CD4-positive, alpha-beta T cell (primary cell): ENCODE measurements around the gene DNAAF1. TPM values are rescaled to one million over a fixed set of nuclear protein-coding genes. Genes with fewer than 3 reads are reported as not detected.

Experiments used
- ATAC-seq: fragments of 200-7000 bp; cut with Tn5 transposase; one replicate; pipeline ENCODE4 v1.10.0; 2022; ENCODE audit warnings: mild to moderate bottlenecking; ENCODE audit not compliant: poor library complexity
- CTCF ChIA-PET: fragments of 350-600 bp; sonication (Branson Sonifier 250); formaldehyde crosslinking; loops from one replicate; lab custom pipeline; 2021; ENCODE audit warnings: antibody characterized with exemption, inconsistent platforms; lab: Charles Lee
- POLR2A ChIA-PET: fragments of 350-600 bp; sonication (Branson Sonifier 250); formaldehyde crosslinking; loops from one replicate; lab custom pipeline; 2021; ENCODE audit warnings: antibody characterized with exemption, inconsistent platforms; lab: Charles Lee
- DNase-seq, 14 experiments: peaks; one replicate each; pipeline ENCODE4 v3.0.0-alpha.2; 2013 to 2020; ENCODE audit warnings: mixed read lengths in 2 of 14
- H3K27ac ChIP-seq, 2 donors: one replicate each; pipeline versions ENCODE4 v1.5.1 to v1.7.0; 2013; ENCODE audit warnings: low read length in 2 of 2, low read depth in 1 of 2, mild to moderate bottlenecking in 1 of 2
- H3K27me3 ChIP-seq, 2 experiments: 1 replicate in 1 of 2; 2 replicates in 1 of 2; pipeline versions ENCODE4 v1.6.1 to v1.7.0; 2013; ENCODE audit warnings: low read length in 2 of 2, control low read depth in 1 of 2, mild to moderate bottlenecking in 1 of 2, moderate library complexity in 1 of 2; ENCODE audit not compliant: insufficient read depth in 2 of 2, control insufficient read depth in 1 of 2
- H3K36me3 ChIP-seq: one replicate; pipeline ENCODE4 v1.6.1; 2013; ENCODE audit warnings: low read length, control low read depth; ENCODE audit not compliant: insufficient read depth
- H3K4me1 ChIP-seq: one replicate; pipeline ENCODE4 v1.6.1; 2013; ENCODE audit warnings: low read length, control low read depth; ENCODE audit not compliant: insufficient read depth
- H3K4me3 ChIP-seq: one replicate; pipeline ENCODE4 v1.5.1; 2013; ENCODE audit warnings: mild to moderate bottlenecking, low read length, moderate library complexity
- H3K9me3 ChIP-seq, 2 experiments: 1 replicate in 1 of 2; 2 replicates in 1 of 2; pipeline versions ENCODE4 v1.6.1 to v1.7.0; 2013; ENCODE audit warnings: low read length in 2 of 2, mild to moderate bottlenecking in 2 of 2, control low read depth in 1 of 2, moderate library complexity in 1 of 2; ENCODE audit not compliant: control insufficient read depth in 1 of 2, insufficient read depth in 1 of 2
- H3K27ac Mint-ChIP-seq: one replicate; pipeline ENCODE4 v1.8.0; 2020; ENCODE audit warnings: mixed read lengths
- H3K27me3 Mint-ChIP-seq: one replicate; pipeline ENCODE4 v1.8.0; 2021; ENCODE audit warnings: mixed read lengths
- H3K36me3 Mint-ChIP-seq: one replicate; pipeline ENCODE4 v1.8.0; 2021; ENCODE audit warnings: low read depth, mixed read lengths
- H3K4me1 Mint-ChIP-seq: one replicate; pipeline ENCODE4 v1.8.0; 2021; ENCODE audit warnings: low read depth, mixed read lengths
- H3K4me3 Mint-ChIP-seq: one replicate; pipeline ENCODE4 v1.8.0; 2020; ENCODE audit warnings: mild to moderate bottlenecking, mixed read lengths
- H3K9me3 Mint-ChIP-seq: one replicate; pipeline ENCODE4 v1.8.0; 2020; ENCODE audit warnings: mixed read lengths
- CTCF ChIP-seq: fragments of 200-600 bp; IDR thresholded peaks from one replicate; pipeline ENCODE4 v1.8.0; 2022; ENCODE audit warnings: antibody characterized with exemption, mild to moderate bottlenecking
- intact Hi-C, 2 experiments: fragments of 100-400 bp; cut with DNase I in 1 of 2; cut with micrococcal nuclease in 1 of 2; formaldehyde crosslinking; loops; one replicate each; pipeline versions ENCODE4 v1.15.1 to v1.9.0; 2023 to 2025; cut with DNase I, micrococcal nuclease
- total RNA-seq, 174 experiments: library from RNA in 2 of 174; stranded (reverse) in 2 of 174; gene quantifications; one replicate each; pipeline ENCODE4 v1.2.3 and lab custom pipeline; 2021 to 2026

The DNAAF1 gene
- total RNA-seq, 2 experiments from 2014 or later: not detected

DNA sequence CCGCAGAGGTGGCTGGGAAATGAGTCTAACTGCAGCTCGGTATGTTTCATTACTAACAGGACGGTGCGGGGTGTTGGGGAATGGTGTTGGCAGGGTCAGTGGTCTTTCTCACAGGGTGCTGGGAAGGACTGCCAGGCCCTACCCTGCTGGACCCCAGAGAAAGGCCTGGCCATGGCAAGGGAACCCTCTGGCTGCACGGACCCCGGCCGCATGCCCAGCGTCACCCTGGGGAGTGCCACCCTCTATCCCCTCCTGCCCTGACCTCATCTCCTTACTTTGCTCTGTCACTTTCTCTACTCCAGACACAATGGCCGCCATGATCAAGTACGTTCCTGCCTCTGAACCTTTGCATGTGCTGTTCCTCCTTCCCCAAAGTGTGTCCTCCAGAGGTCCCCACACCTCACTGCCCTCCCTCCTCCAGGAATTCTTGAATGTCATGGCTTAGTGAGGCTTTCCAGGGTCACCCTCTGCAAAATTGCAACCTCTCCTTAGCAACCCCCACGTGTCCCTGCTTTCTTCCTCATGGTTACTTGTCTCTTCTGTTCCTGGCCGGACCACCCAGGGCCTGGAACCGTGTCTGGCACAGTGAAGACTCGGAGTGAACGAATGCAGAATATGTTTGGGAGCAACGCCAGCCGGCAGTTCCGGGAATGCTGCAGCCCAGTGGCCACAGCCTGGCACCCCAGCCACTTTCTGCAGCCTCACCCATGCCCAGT is 61.0 kb downstream of the DNAAF1 start:
- H3K4me1 ChIP-seq: no peaks in the 10 kb centered on the region
- no peaks in the 10 kb centered on the region for H3K36me3 ChIP-seq
- no peak for TF ChIP-seq CTCF
- H3K4me3 Mint-ChIP-seq: no peak overlapping the region
- intact Hi-C loops: no loop called here
- ATAC-seq (no peak), DNase-seq (no peak)
- no peaks in the 10 kb centered on the region for H3K27me3 ChIP-seq
- no peaks in the 10 kb centered on the region for H3K27me3 Mint-ChIP-seq
- CTCF ChIA-PET: no interaction called here
- no peak overlapping the region for H3K4me3 ChIP-seq
- POLR2A ChIA-PET: no interaction called here
- H3K27ac Mint-ChIP-seq: no peak overlapping the region
- no peaks in the 10 kb centered on the region for H3K9me3 Mint-ChIP-seq
- H3K27ac ChIP-seq: no peak overlapping the region
- H3K4me1 Mint-ChIP-seq: no peaks in the 10 kb centered on the region
- no peaks in the 10 kb centered on the region for H3K9me3 ChIP-seq
- no peaks in the 10 kb centered on the region for H3K36me3 Mint-ChIP-seq

DNA sequence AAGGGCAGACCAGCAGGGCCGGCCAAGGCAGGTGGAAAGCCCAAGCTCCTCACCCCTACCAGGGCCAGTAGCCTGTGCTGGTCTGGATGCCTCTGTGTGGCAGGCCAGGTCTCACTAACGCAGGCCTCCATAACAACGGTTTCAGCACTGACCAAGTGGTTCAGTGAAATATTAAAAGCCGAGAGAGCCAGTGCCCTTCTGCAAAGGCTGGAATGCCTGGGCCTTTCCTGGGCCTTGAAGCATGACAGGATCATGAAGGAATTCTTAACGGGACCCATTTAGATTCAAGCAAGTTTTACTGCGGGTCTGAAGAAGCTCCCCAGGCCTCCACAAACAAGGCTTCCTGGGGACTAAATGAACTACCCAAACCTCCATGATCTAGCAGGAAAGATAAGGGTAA is 62.1 kb downstream of the DNAAF1 start:
- intact Hi-C loops: no loop called here
- H3K36me3 Mint-ChIP-seq: no peaks in the 10 kb centered on the region

GRCh38 chr16:84207879-84208278 is 62.8 kb downstream of the DNAAF1 start:
- ATAC-seq: no peak
- Mint-ChIP-seq H3K4me1 (no peaks in the 10 kb centered on the region), H3K27ac (no peak overlapping the region), H3K4me3 (no peak overlapping the region), H3K36me3 (no peaks in the 10 kb centered on the region), H3K9me3 (no peaks in the 10 kb centered on the region), H3K27me3 (no peaks in the 10 kb centered on the region)
- no peaks in the 10 kb centered on the region for H3K9me3 ChIP-seq
- POLR2A ChIA-PET: no interaction called here
- no peak overlapping the region for H3K27ac ChIP-seq
- no peaks in the 10 kb centered on the region for H3K36me3 ChIP-seq
- no peak overlapping the region for H3K4me3 ChIP-seq
- no peaks in the 10 kb centered on the region for H3K4me1 ChIP-seq
- CTCF ChIA-PET: no interaction called here
- no peak for DNase-seq
- H3K27me3 ChIP-seq: no peaks in the 10 kb centered on the region
- intact Hi-C loops: no loop called here
- no peak for TF ChIP-seq CTCF

More for the DNA sequence above, 62.1 kb downstream of the DNAAF1 start:
- ChIA-PET CTCF (no interaction called here), POLR2A (no interaction called here)
- Mint-ChIP-seq H3K27me3 (no peaks in the 10 kb centered on the region), H3K9me3 (no peaks in the 10 kb centered on the region), H3K4me3 (no peak overlapping the region), H3K4me1 (no peaks in the 10 kb centered on the region), H3K27ac (no peak overlapping the region)
- no peak for TF ChIP-seq CTCF
- ATAC-seq (no peak), DNase-seq (no peak)
- Histone ChIP-seq H3K27me3 (no peaks in the 10 kb centered on the region), H3K4me3 (no peak overlapping the region), H3K9me3 (no peaks in the 10 kb centered on the region), H3K4me1 (no peaks in the 10 kb centered on the region), H3K27ac (no peak overlapping the region), H3K36me3 (no peaks in the 10 kb centered on the region)
